ENCODE results near the gene OPHN1.
"Not testable (repeated sequence)": the region's sequence is repeated elsewhere in the genome, so short reads cannot be mapped to it uniquely, and the experiment has no call there.

OPHN1 gene

GRCh38 chrX:68146054-68146453 is 287.2 kb downstream of the OPHN1 start:
- peak; percentile 7 for DNase-seq (ENCODE audit: low spot score)

- DNase-seq (ENCODE audit: low spot score): no peak
Observed at GRCh38 chrX:68139791-68140190, 293.5 kb downstream of the OPHN1 start.

DNA sequence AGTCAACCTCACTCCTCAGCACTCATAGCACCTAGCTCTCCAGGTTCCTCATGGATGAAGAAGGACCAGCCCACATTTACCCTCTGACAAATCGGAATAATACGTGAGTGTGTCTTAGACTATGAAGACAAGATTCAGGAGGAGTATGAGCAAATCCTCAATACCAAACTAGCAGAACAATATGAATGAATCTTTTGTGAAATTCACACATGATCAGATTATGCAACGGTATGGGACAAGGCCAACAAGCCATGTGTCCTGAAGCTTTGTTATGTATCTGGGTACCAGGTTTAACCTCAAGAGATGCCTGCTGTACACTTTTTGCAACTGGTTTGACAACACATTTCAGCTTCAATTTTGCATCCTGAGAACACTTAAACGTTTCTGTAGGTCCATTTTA is 300.1 kb downstream of the OPHN1 start:
- no peak for DNase-seq (ENCODE audit: low spot score)

- DNase-seq (ENCODE audit: low spot score): no peak
Observed at GRCh38 chrX:68132749-68133148, 300.5 kb downstream of the OPHN1 start.

DNA sequence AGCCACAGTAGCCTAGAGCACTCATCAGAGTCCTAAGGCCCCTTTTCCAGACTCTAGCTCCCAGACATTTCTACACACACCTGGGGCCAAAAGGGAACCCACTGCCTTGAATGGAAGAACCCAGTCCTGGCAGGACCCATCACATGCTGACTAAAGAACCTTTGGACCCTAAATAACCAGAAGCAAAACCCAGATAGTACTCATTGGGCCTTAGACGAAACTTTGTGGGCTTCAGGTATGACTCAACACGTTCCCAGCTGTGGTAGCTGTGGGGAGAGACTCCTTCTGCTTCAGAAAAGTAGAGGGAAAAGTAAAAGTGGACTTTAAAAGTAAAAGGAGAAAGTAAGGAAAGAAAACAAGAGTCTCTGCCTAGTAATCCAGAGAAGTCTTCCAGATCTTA is 311.5 kb downstream of the OPHN1 start:
- DNase-seq (ENCODE audit: low spot score): no peak

GRCh38 chrX:68121371-68121770 is 311.9 kb downstream of the OPHN1 start:
- DNase-seq (ENCODE audit: low spot score): no peak

- DNase-seq (ENCODE audit: low spot score): no peak
Observed at GRCh38 chrX:68115371-68115770, 317.9 kb downstream of the OPHN1 start.

DNA sequence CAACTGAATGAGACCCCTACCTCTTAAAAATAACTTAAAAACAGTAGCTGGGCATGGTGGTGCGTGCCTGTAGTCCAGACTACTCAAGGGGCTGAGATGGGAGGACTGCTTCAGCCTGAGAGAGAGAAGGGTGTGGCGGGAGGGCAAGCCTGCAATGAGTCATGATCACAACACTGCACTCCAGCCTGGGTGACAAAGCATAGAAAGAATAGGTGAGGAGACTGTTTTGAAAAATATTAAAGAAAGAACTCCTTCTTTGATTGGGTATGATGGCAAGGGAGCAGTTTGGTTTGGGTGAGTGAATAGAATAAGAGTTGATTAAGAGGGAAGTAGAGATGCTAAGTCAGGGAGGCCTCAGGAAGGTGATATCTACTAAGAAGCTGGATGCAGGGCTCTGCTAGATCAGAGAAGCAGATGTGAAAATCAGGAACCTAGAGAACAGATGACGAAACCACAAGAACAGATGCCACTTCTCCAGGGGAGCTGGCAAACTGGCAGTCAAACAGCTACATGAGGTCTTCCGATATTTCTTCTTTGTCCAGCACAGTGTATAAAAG is 318.6 kb downstream of the OPHN1 start:
- DNase-seq (ENCODE audit: low spot score): no peak

GRCh38 chrX:68113837-68114572 is 319.3 kb downstream of the OPHN1 start:
- DNase-seq (ENCODE audit: low spot score): no peak

DNA sequence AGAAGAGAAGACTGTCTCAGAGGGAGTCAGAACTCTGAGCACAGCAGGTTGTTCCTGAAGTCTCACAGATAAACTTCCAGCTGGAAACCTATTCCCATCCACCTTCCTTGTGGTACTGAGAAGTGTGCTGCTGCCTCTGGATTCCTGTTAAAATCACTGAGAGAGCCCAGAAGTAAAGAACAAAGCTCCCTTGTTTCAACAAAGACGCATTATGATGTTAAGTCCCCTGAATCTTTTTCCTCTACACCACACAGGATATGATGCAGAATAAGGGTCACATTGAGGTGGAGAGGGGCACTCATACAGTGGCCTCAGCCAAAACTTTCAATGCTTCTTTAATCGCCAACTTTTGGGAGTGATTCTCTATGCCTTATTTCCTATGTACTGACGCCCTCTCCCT is 321.0 kb downstream of the OPHN1 start:
- DNase-seq (ENCODE audit: low spot score): peak; percentile 13

DNA sequence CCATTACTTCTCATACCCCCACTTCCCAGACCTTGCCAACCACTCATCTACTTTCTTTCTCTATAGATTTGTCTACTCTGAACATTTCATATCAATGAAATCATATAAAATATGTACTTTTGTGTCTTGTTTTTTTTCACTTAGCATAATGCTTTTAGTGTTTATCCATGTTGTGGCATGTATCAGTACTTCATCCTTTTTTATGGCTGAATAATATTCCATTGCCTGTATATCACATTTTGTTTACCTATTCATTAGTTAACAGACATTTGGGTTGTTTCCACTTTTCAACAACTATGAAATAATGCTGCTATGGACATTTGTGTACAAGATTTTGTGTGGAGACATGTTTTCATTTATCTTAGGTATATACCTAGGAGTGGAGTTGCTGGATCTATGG is 324.1 kb downstream of the OPHN1 start:
- DNase-seq (ENCODE audit: low spot score): no peak

DNA sequence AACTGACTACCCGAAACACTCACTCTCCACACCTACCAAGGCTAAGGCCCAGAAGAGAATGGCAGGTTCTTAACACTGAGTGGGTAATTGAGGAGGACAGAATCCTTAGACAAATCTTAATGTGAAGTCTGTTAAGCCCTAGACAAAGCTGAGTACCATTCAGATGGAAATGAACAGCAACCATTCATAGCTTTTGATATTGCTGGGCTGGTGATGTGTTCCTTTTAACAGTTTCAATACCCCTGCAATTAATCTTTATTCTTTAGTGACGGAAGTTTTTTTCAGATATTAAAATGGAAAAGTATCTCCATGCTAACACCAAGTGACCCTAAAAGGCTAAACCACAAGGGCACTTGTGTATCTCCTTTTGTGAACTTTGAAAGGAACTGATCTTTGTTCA is 334.9 kb downstream of the OPHN1 start:
- no peak for DNase-seq (ENCODE audit: low spot score)

DNA sequence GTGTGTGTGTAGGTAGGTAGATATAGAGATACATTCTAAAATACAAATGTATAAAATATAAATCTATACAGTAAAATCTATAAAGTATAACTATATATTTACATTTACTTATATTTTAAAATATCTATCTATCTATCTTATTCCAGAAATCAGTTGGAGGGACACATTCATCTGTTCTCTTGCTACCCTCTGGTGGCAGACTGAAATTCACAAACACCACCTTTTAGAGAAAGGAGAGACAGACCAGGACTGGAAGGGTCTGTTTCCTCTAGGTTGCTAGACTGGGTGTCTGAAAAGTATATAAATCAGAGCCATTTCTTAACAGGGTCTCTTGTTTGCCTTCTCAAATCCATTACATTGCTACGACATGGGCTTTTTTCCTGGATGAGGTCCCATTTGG is 343.0 kb downstream of the OPHN1 start:
- no peak for DNase-seq (ENCODE audit: low spot score)

DNA sequence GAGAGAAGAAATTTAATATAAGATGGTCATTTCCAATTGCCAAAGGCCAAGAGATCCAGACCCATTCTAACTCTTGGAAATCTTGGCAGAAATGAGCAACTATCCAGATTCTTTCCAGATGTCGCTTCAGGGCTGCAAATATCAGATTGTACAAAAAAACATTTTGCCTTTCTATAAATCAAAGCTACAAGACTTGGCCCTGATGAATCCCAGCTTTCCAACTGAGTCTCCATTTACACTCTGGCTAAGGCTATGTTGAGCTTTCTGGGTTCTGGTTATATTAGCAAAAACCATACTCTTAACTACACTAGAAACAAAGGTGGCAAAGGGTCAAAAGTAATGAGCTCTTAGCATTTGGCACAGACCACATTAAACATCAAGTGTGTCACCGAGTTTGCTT is 345.8 kb downstream of the OPHN1 start:
- DNase-seq (ENCODE audit: low spot score): no peak

- DNase-seq (ENCODE audit: low spot score): no peak
Observed at GRCh38 chrX:68086709-68087108, 346.6 kb downstream of the OPHN1 start.

- DNase-seq (ENCODE audit: low spot score): no peak
Observed at GRCh38 chrX:68084765-68085164, 348.5 kb downstream of the OPHN1 start.

- DNase-seq (ENCODE audit: low spot score): no peak
Observed at GRCh38 chrX:68083510-68083909, 349.8 kb downstream of the OPHN1 start.

GRCh38 chrX:68079961-68080360 is 353.3 kb downstream of the OPHN1 start:
- no peak for DNase-seq (ENCODE audit: low spot score)

DNA sequence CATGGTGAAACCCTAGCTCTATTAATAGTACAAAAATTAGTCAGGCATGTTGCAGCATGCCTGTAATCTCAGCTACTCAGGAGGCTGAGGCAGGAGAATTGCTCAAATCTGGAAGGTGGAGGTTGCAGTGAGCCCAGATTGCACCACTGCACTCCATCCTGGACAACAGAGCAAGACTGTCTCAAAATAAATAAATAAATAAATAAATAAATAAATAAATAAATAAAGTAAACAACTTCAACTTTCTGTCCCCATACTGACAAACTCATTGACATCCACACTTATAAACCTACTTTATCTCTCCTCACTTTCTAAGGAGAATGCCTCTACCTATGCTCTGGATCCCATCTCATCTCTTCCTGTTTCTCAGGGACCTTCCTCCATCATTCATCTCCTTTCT is 354.5 kb downstream of the OPHN1 start:
- not testable (repeated sequence) for DNase-seq (ENCODE audit: low spot score)

DNA sequence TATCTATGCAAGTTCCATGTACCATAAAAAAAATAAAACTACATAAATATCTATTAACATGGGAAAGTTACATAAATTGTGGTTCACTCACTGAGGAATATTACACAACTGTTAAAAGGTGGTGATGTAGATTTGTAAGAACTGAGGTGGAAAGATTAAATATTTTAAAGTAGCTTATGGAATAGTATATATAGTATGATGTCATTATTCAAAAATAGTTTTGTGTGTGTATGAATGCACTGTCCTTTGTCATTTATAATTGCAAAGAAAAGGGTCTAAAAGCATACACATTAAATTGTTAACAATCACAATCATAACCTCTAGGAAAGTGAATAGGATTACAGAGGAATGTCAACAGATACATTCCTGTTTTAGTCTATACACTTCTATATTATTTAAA is 355.9 kb downstream of the OPHN1 start:
- no peak for DNase-seq (ENCODE audit: low spot score)

DNA sequence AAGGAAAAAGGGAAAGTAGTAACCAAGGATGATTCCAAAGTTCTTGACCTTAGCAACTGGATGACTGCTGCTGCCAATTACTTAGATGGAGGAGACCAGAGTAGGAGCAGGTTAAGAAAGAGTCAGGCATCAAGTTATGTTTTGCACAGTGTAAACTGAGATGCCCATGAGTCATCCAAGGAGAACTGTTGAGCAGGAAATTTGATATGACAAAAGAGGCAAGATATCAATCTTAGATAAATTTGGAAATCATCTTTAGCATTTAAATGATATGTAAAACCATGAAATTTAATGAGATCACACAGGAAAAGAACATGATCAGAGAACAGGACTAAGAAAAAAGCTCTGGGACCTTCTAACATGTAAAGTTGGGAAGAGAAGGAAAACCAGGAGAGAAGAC is 361.3 kb downstream of the OPHN1 start:
- DNase-seq (ENCODE audit: low spot score): no peak

- not testable (repeated sequence) for DNase-seq (ENCODE audit: low spot score)
Observed at GRCh38 chrX:68070119-68070518, 363.2 kb downstream of the OPHN1 start.

DNA sequence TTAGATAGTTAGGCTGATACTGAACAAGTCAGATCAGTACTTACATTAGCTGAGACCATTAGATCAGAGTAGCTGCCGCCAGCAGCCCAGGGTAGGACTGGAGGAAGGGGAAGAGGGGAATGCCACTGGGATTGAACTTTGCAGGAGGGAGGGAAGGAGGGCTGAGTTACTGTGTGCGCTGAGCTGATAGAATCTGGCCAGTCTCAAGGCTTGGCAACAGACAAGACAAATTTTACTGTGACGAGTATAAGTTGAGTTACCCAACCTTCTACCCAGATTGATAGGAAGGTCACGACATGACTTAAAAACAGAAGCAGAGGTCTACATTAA is 372.1 kb downstream of the OPHN1 start:
- DNase-seq (ENCODE audit: low spot score): no peak

GRCh38 chrX:68060506-68061205 is 372.6 kb downstream of the OPHN1 start:
- DNase-seq (ENCODE audit: low spot score): no peak
